Measurements from ENCODE around the gene ATRIP.

DNA sequence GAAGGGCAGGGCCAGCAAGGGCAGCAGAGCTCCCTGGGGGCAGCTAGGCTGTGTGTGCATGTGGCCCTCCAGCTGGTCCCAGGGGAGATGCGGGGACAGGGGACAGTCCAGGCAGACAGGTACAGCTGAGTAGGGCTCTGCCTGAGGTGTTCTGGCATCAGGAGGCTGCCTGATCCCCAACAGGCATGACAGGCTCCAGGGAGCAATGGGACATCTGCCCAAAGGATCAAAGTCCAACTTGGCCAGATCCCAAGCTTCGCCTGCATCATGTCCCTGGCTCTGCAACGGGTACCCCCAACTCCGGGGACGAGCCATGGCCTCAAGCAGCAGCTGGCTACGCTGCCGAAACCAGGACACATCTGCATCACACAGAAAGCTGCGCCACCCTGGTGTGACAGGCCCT is 21.8 kb downstream of the ATRIP start:
- TF ChIP-seq CTCF (optimal IDR thresholded peaks at IDR 0.05 in 1 of 3, IDR thresholded peaks at IDR 0.05 in 1 of 3, conservative IDR thresholded peaks at IDR 0.05 in 1 of 3; ENCODE audit: extremely low read depth in 1 of 3, insufficient read depth in 2 of 3, low read length in 3 of 3) (no peak), EZH2 (IDR thresholded peaks at IDR 0.05; ENCODE audit: low read length) (no peak)
